ENCODE measurements around the gene SESN3.
"Not testable (repeated sequence)": the region's sequence is repeated elsewhere in the genome, so short reads cannot be mapped to it uniquely, and the experiment has no call there.

Gene SESN3

DNA sequence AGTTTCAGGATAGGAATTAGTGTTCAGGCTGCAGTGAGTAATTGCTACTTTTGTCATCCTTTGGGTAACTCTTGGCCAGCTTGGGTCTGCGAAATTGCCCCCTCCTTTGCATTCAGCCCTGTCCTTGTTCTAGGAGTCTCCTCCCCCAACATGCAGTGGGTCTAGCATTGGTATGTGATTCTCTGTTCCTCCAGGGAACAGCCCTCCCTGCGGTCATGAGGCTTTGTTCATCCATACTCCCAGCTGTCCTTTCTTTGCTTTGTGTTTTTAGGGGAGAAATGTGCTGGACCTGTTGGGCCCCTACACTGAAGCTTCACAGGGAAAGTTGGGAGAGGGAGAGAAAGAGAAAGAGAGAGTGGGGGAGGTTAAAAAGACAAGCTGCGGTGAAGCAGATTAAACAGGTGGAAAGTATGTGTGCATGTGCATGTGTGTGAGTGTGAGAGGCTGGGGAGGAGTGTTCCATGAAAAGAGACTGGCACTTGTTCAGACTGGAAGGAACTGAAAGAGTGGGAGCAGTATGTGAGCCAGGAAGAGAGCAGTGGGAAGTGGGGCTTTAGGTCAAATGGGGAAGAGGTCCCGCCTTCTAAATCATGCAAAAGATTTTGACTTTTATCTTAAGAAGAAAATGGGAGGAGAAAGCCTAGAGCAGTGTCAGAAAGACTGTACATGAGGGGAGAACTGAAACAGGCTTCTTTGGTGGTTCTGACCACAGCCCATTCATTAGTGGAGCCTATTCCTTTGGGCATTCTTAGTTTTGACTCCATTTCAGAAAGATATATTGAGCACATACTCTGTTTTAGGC is 17.9 kb upstream of the SESN3 start:
- no peak for DNase-seq

DNA sequence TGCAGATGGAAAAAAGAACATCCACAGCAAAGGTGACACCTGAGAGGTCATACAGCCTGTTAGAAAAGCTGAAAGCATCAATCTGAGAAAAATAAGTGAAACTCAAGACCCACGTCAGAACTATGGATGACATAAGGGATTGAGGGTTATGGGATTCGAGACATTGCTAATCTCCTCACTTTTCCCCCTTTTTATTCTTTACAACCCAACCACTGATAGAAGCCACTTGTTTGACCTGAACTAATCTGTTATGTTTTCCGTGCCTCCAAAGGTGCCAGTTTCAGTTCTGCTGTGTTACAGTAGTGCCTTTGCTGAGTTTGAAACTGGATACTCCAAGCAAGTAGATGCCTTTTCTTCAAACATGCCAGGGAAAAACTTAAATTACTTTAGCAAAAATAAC is 16.9 kb upstream of the SESN3 start:
- no peak for DNase-seq

DNA sequence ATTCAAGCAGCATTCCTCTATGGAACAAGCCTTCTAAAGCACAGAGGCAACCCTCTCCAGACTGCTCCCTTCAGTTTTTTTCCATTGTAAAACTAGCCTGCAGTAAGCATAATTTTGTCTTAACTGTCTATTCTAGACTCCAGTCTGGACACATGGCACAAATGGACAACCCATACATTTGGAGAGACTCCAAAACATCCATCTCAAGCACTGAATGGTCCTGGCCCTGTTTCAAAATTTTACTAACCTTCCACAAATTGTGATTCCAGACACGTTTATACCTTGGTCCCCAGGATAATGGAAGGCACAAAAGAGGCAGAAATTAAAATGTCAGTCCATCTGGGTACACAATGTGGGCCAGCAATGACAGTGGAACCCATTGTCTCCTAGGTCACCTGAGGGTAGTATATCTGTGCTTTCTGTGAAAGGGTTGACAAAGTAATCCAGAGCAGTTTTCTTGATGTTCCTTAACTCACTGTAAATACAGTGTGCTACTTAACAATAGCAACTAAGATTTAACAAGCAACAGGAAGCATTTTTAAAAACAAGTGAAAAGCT is 16.2 kb upstream of the SESN3 start:
- DNase-seq = no peak

DNA sequence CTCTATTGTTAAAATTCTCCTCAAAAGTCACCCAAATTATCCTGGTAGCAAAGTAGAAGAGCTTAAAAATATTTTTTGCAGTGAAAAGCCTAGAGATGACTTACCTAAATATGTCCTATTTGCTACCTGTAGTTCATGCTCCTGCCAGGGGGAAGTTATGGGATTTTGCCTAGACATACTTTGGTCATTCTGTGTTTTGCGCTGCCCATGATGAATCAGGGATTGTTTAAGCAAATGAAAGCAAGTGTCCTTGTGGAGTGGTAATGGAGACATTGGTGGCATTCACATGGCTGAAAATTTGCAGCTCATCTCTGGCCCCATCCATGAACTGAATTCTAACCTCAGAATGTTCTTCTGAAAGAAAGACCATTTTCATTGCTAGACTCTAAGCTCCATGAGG is 14.6 kb upstream of the SESN3 start:
- DNase-seq = no peak

DNA sequence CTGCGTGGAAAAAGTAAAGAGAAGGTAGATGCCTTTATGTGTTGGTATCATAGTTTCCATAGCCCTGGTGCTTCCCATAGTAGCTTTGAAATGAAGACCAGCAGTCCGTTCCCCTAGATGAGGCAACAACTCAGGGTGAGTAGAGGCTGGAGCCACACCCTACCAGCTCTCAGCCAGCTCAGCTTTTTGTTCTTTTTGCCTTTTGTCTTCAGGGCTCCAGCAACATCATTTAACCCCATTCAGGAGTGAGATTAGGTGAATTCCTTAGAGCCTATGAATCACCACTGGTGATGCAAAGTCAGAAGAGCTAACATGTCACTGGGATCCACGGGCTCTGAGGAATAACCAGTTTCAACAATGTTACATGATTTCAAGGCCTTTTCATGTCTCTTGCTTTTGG is 14.0 kb upstream of the SESN3 start:
- DNase-seq = no peak

DNA sequence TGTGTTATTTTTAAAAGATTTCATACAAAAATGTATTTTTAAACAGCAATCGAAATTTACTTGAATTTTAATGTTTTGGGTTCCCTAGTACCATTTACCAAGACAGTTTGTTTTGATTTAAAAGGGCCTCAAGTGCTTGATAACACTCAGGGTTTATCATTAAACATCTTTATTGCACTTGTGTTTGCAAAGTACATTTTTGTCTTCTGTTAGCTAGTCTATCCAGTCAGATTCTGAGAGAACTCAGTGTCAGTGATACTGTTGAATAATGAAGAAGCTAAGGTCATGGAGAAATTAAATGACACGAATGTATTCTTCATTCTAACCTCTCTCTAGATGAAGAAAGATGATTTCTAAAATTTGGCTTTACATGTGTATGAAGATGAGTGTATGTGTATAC is 12.7 kb upstream of the SESN3 start:
- no peak for DNase-seq

DNA sequence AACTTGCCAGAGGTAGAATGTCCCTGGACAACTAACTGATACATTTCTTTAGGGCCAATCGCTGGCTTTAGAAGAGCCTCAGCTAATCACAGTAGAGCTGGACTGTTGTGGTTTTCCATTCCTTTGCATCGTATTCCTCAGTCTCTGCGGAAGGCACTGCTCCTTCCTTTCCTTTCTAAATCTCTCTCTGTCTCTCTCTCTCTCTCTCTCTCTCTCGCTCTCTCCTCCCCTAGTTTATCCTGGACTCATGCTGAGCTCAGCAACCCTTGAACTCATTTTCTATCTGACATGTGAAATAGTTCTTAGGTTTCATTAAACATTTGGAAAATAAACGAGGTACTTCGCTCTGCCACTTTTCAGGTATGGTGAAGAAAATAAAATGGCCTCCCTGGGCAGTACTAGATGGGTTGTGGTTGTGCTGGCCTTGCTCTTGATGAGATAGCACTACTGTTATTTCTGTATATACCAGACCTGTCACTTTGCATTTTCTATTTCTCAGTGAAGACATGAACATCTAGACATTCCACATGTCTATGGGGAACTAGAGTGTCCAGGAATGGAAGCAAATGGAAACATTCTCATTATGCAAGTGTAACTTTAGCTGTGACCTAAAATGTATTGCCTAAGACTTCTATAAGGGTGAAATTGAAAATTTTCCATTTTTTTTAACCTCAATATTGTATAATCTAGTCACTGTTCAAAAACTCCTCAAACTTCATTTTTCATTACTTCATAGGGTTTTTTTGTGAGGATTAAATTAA is 12.0 kb upstream of the SESN3 start:
- no peak for DNase-seq

DNA sequence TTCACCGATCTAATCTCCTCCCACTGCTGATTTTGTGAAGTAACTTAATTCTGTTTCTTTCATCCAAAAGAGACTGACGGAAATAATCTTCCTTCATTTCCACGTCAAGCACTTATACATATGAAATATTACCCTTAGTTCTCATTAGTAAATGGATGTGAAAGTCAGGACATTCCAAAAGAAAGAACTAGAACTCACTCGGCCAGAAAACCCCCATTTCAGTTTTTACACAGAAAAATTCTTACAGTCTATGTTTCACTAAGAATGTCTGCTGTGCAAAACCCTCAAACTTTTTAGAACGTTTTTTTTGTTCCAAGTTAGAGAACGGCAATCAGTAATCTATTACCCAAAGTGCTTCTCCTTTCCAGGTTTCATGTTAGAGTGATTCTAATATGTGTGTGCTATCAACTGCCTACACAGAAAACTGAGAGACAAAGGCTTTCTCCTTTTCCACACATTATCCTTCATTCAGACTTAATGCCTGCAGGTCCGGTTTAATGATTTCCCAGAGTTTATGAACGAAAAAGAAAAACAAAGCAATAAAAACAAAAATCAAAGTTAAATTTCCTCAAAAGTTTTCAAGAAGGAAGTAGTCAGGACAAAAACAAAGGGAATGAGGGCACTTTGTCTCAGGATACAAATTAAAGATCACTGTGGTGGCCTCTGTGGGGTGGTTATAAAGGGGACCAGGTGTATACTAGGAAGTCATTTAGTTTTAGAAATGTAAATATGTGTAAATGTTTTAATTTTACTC is 11.3 kb upstream of the SESN3 start:
- DNase-seq = no peak

DNA sequence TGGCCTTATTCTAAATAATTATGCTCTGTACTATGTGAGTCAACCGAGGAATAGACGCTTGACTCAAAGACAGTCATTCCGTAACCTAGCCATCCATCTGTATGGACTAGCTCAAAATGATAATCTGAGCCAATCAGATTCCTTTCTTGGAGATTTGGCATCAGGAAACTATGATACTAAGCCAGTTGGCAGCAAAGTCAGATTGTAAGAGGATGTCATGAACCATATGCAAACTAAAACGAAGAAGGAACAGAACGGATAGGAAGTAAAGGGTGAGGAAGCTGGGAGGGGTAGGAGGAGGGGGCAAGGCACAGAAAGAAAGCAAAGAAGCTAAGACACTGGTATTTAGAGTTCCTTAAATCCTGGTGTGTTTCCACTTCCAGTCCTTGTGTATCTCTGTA is 10.7 kb upstream of the SESN3 start:
- DNase-seq = no peak

DNA sequence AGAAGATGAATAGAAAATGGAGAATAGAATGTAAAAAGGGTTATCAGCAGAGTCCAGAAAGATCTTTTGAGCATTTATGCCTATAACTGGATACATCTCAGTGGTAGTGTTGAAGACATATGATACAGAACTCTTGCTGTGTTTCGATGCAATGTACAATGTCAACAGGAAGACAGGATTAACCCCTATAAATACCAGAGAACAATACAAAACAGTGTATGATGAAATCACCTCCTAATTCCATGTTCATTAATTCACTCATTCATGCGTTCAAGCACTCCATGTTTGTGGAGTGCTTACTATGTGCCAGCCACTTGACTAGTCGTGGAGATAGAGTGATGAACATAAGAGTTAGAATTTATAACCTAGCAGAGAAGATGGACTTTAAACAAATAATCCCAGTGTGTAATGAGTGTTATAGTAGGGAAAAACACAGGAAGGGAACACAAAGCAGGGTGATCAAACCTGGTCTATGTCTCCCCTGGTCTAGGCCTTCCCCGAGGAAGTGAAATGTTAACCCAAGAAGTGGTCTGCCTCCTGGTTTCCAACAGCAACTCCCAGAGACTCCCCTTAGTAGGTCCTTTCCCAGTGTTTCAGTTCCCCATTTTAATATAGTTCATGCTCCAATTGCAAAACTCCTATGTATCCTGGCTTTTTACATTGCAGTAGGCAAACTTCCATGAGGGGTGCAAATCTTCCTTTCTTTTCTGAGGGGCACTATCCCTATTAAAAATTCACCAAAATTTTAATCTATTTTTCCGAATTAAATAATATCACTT is 9.1 kb upstream of the SESN3 start:
- DNase-seq = no peak

DNA sequence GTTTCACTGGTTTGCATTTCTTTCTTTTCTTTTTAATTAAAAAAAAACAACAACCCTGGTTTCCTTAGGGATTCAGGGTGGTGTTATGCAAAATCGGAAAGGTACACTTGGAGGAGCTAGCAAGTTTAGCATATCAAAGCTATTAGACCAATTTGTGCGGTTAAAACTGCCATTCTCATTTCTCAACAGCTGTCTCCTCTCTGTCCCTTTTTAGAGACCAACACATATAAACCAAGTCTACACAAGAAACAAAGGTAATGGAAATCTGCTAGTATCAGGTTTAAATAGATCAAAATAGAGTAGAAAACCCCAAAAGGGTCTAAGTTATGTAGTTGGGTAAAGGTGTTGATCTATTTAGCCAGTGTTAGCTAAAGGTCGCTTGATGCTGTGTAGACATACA is 1.7 kb upstream of the SESN3 start:
- no peak for DNase-seq

DNA sequence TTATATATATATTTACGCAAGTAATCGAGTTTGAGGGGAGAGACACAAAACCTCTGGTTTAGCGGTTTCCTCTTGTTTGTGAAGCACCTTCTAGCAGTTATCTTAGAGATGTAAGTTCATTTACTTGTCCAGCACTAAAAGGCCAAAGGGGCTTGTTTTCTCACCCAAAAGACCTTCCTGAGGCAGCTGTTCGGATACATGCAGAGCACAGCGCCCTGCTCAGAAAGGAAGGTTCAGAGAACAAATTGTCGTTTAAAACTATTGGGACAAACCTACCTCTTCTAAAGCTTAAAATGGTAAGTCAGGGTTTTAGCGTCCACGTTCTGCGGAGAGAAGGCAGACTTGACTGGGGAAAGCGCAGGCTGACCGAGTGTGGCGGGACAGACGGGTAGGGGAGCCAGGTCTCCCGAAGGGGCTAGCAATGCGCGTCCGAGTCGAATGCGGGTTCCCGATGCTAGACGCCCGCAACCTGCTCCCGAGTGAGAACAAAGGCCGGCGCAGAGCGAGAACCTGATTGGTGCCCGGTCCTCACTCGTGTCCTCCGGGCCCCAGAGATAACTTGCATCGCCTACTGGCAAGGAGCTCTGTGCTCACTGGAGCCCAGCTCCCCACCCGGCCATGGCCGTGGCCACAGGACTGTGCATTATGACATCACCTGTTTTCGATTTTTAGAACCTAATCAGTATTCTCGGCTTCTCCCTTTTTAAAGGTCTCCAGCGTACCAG is 1.0 kb upstream of the SESN3 start:
- DNase-seq = no peak

DNA sequence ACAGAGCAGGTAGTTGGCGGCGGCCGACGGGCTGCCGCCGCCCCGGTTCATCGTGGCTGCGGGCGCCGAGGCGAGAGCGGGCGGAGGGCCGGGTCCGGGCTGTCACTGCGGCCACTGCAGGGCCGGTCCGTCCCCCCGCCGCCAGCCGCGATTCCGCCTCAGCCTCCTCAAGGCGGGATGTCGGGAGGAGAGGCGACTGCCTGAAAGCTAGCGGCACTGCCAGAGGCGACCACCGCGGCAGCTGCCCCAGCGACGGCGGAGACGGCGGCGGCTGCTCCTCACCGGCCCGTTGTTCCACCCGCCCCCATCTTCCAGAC is 234 bp downstream of the SESN3 start:
- DNase-seq = no peak

DNA sequence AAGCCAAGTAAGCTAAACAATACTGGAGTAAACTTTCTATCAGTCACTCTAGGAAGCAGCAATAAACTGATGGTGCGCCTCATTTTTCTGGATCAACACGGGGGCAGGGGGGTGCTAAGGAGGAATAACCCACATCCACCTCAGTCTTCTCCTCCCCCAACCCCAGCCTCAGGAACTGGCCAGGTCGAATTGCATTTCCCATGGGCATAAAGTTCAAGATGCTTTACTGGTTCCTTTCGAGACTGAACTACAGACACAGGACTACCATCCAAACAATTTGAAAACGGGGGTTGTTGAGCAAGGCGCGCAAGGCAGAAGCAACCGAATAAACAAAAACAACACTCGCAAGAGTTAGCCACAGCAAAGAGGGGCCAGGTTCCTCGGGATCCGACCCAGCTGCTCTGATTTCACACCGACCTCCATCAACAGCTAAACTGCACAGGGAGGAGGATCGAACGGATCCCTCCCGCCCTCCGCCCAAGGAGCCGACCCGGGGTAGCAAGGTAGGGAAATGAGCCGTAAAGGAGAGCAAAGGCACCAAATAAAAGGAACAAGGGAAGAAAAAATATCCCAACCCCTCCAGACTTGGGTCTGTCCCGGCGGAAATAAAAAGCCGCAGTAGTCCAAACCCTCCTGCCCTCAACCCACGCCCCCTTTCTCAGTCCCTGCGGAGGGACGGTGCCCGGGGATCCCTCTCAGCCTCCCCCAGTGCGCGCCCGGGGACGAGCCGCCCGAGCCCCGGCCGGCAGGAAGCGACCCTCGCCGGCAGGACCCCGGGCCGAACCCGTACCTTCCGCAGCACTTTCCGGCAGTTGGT is 801 bp downstream of the SESN3 start:
- DNase-seq = no peak

DNA sequence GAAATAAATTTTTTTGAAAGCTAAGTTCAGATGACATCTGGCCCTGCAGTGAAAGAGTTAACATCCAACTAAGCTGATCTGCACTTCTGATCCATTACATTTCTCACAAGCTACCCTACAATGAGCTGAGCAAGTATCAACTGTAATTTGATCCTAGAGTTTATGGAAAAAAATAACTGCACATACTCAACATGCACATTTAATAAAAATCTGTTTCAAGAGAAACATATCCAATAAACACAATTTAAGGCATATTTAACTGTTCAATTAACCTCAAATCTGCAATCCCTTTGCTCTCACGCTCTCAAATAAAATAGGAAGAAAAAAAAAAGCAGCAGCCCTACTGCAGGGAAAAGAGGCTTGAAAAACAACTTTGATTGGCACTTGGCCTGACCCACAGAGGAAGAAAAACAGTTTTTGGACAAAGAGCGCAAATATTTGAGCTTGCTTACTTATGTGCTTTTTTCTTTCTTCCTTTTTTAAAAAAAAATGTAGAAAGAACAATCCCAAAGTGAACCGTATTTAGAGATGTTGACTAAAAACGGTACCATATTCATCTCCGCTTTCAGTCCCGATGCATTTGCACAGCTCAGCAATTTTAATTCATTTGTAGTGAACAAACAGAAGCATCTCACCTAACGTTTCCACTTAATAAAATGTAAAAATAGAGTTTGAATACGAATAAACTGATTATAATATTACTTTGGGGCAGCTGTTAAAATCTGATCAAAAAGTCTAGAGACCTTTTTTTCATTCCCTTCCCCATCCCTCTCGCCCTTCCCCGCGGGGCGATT is 1.6 kb downstream of the SESN3 start:
- no peak for DNase-seq

DNA sequence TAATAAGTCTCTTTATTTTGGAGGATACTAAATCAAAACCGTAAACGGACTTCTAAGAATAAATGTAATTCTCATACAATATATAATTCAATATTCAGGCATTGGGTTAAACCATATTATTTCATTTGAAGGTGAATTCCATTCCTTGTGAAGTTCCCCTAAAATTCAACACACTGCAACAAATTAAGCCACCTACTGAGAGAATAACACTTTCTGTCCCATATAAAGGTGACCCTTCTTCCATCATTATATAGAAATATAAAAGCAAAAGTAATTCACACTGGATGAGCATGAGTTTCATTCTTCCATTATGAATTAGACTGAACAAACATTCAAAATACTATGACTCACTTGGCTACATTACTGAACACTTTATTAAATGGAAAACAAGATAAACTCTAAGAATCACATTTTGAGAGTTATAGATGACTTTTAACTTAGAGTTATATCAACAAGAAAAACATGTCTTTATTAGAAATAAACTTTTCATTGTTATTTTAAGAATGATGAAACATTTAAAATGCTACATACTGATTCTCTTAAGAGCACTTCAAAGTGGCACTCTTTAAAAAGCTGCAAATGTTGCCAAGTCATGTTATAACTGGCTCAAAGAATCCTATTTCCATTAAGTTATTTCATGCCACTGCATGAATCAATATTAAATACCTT is 2.8 kb downstream of the SESN3 start:
- DNase-seq = no peak

DNA sequence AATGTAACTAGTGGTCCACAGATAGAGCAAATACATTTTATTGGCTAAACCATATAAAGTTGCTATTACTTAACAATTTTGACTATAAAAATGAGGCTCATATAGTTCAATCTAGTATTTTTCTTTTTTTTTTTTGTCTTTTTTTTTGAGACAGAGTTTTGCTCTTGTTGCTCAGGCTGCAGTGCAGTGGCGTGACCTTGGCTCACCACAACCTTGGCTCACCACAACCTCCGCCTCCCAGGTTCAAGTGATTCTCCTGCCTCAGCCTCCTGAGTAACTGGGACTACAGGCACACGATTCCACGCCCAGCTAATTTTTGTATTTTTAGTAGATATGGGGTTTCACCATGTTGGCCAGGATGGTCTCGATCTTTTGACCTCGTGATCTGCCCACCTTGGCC is 3.9 kb downstream of the SESN3 start:
- not testable (repeated sequence) for DNase-seq

DNA sequence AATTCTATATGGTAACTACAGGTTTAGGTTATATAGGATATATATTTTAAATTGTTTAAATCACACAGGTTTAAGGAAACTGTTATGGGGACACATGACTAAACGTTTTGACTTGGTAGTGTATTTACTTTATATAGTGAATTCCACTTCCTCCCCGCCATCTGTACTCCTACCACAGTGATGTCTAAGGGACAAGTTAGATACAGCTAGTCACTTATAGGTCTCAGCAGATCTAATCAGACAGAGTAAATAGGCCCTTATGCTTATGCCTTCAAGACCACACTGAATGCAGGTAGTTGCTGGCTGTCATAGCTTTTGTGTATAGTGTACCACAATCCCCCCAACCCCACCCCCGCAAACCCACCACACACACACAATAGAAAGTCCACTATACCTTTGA is 8.2 kb downstream of the SESN3 start:
- DNase-seq = no peak

DNA sequence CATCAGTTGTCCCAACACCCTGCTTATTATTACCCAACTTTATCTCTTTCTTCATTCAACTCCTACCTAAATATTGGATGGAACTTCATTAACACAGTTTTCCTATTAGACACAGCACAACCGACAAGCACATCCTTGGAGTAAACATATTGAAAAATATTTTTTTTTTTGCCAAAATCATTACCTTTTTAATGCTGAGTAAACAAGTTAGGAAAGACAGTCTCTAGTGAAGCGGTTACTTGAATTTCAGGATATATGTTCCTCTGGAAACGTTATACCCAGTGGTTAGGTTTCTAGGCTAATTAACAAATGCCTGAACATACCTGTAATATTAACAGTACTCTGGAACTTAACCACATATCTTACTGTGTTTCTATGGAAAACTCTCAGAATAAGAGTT is 11.4 kb downstream of the SESN3 start:
- DNase-seq = no peak

DNA sequence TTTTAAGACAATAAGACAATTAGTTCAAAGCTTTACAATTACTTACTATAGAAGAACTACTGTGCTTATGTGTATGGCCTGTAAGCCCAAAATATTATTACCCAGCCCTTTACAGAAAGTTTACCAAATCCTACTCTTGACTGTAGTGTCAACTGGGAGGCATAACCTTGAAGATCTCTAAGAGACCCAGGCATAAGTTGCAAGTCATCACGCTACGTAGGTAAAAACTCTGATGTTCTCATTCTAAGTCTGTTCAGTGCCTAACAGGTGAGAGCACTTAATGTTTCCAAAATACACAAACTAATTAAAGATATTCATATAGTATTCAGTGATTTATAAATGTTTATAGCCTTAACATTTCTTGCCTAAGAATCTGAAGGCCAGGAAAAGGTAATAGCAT is 12.9 kb downstream of the SESN3 start:
- no peak for DNase-seq
